ENCODE measurements around the gene MED7.
A peak's percentile ranks its signal among the peaks of the same experiment; 100 is the strongest.

MED7 gene

DNA sequence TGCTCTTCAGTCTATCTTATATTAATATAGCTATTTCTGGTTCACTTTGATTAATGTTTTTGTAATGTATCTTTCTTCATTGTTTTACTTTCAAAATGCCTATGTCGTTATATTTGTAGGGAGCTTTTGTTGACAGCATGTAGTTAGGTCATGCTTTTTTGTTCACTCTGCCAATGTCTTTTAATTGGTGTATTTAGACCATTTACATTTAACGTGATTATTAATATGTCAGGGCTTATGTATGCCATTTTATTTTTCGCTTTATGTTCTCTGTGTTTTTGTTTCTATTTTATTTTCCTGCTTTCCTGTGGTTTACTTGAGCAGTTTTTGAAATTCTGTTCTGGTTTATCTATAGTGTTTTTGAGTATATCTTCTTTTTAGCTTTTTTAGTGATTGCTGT is 12.6 kb upstream of the MED7 start:
- no peak for DNase-seq (ENCODE audit: low read depth)
- TF ChIP-seq, protein P1, sequence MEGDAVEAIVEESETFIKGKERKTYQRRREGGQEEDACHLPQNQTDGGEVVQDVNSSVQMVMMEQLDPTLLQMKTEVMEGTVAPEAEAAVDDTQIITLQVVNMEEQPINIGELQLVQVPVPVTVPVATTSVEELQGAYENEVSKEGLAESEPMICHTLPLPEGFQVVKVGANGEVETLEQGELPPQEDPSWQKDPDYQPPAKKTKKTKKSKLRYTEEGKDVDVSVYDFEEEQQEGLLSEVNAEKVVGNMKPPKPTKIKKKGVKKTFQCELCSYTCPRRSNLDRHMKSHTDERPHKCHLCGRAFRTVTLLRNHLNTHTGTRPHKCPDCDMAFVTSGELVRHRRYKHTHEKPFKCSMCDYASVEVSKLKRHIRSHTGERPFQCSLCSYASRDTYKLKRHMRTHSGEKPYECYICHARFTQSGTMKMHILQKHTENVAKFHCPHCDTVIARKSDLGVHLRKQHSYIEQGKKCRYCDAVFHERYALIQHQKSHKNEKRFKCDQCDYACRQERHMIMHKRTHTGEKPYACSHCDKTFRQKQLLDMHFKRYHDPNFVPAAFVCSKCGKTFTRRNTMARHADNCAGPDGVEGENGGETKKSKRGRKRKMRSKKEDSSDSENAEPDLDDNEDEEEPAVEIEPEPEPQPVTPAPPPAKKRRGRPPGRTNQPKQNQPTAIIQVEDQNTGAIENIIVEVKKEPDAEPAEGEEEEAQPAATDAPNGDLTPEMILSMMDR (IDR thresholded peaks at IDR 0.05; ENCODE audit: control insufficient read depth, insufficient read depth, low read depth, low read length, missing control alignments) = no peak
- no peak overlapping the region for H3K4me3 ChIP-seq (ENCODE audit: control insufficient read depth, low read depth, low read length)

DNA sequence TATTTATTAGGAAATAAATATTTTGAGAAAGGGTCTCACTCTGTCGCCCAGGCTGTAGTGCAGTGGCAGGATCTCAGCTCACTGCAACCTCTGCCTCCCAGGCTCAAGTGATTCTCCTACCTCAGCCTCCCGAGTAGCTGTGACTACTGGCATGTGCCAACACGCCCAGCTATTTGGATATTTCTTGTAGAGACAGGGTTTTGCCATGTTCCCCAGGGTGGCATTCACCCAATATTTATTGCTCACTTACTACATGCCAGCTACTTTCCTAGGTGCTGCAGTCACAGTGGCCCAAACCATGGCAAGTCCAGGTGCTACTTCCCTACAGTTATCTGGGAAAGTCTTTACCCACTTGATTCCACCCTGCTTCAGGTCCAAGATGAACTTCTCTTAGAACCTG is 8.3 kb upstream of the MED7 start:
- TF ChIP-seq, protein P1 (IDR thresholded peaks at IDR 0.05; ENCODE audit: control insufficient read depth, insufficient read depth, low read depth, low read length, missing control alignments) = no peak
- no peak for DNase-seq (ENCODE audit: low read depth)

DNA sequence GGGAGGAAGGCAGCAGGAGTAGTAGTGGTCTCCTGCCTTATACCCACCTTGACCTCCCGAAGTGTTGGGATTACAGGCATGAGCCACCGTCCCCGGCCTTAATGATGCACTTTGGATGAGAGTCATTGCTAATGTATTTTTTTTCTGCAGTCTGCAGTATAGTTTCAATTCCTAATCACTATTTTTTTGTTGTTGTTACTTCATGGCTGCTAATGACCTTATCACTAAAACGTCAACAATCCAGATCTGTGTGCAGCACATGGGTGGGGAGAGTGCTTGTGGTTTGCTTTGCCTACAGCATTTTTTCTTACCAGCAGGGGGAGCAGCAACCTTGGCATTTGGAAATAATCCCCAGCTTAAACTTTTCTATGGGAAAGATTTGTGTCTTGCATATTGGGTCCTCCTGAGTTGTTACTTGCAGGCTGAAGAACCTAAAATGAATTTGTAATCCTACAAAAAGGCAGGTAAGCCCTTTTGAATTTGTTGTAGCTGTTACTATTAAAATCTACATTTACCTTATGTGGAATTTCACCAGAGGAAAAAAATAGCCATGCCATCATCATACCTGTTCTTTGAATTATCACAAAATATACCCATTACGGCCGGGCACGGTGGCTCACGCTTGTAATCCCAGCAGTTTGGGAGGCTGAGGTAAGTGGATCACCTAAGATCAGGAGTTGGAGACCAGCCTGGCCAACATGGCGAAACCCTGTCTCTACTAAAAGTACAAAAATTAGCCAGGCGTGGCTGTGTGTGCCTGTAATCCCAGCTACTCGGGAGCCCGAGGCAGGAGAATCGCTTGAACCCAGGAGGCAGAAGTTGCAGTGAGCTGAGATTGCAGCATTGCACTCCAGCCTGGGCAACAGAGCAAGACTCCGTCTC is 6.3 kb upstream of the MED7 start:
- TF ChIP-seq, protein P1 (IDR thresholded peaks at IDR 0.05; ENCODE audit: control insufficient read depth, insufficient read depth, low read depth, low read length, missing control alignments) = peak; percentile 85

More for the DNA sequence above, 8.3 kb upstream of the MED7 start:
- no peak overlapping the region for H3K4me3 ChIP-seq (ENCODE audit: control insufficient read depth, low read depth, low read length)

DNA sequence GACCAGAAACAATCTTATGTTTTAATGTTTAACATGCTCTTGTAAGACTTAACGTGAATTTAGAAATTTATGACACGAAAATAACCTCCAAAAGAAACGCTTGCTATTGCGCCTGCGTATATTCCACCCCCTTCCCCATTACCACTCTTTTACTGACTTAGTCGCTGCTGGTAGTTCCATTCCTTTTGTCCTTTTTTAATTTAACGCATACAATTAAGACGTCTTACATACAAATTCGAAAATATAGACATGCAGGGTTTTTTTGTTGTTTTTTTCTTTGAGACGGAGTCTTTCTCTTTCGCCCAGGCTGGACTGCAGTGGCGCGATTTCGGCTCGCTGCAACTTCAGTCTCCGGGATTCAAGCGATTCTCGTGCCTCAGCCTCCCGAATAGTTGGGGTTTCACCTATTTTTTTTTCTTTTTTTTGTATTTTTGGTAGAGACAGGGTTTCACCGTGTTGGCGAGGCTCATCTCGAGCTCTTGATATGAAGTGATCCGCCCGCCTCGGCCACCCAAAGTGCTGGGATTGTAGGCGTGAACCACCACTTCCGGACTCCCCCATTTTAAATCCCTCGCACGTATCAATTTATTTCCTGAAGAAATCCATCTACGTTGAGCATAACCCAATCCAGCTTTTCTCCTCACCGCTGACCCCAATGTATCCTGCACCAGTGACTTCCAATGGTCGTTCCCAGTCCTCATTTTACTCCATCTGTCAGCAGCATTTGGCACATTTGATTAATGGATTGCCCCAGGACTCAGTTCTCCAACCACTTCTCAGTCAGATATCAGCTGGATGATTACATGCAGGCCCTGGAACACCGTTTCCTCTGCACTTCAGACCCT is 684 bp upstream of the MED7 start:
- H3K4me3 ChIP-seq (ENCODE audit: control insufficient read depth, low read depth, low read length) = peak overlapping the region; percentile 93
- DNase-seq (ENCODE audit: low read depth) = no peak
- TF ChIP-seq, protein P1 (IDR thresholded peaks at IDR 0.05; ENCODE audit: control insufficient read depth, insufficient read depth, low read depth, low read length, missing control alignments) = no peak

More for the DNA sequence above, 6.3 kb upstream of the MED7 start:
- no peak overlapping the region for H3K4me3 ChIP-seq (ENCODE audit: control insufficient read depth, low read depth, low read length)
- no peak for DNase-seq (ENCODE audit: low read depth)

DNA sequence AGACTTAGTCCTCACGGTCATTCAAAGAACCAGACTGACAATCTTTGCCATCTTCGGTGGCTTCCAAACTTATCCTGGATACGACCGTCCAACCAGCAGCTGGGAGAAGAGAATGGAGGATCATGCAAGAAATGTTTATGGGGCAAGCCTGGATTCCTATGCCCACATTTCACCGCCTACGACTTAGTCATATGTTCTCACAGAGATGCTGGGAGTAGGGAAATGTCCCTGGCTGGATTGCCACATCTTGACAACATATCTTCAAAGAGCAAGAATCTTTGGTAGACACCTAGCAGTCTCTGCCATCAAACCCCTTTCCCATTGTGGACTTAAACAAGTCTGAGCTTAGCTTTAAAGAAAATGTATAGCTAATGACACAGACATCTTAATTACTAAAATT is 5.0 kb downstream of the MED7 start:
- no peak for DNase-seq (ENCODE audit: low read depth)
- no peak overlapping the region for H3K4me3 ChIP-seq (ENCODE audit: control insufficient read depth, low read depth, low read length)
- TF ChIP-seq, protein P1 (IDR thresholded peaks at IDR 0.05; ENCODE audit: control insufficient read depth, insufficient read depth, low read depth, low read length, missing control alignments) = no peak

DNA sequence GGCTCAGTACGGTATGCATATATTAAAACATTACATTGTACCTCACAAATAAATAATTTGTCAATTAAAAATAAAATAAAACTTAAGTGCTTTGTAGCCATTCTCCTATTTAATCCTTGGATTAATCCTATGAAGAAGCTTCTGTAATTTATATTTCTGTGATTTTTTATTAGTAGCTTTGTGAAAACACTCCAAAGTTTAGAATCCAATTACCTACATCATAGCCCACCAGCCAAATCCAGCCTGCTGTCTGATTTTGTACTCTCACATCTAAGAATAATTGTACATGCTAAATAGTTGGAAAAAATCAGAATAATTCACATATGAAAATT is 10.4 kb downstream of the MED7 start:
- TF ChIP-seq, protein P1 (IDR thresholded peaks at IDR 0.05; ENCODE audit: control insufficient read depth, insufficient read depth, low read depth, low read length, missing control alignments) = no peak
- no peak for DNase-seq (ENCODE audit: low read depth)
- no peak overlapping the region for H3K4me3 ChIP-seq (ENCODE audit: control insufficient read depth, low read depth, low read length)
